Breast epithelium (tissue), 4 donors: ENCODE measurements around the gene MLF2. TPM values are rescaled to one million over a fixed set of nuclear protein-coding genes. Genes with fewer than 3 reads are reported as not detected.
A peak's percentile ranks its signal among the peaks of the same experiment; 100 is the strongest.
"Not testable (repeated sequence)": the region's sequence is repeated elsewhere in the genome, so short reads cannot be mapped to it uniquely, and the experiment has no call there.

Experiments
- DNase-seq, 2 donors: peaks; one replicate each; pipeline ENCODE4 v3.0.0-alpha.2; 2019; ENCODE audit warnings: low spot score in 2 of 2
- H3K27ac ChIP-seq, 2 donors: fragments of 200-600 bp; sonication (generic) in 1 of 2; one replicate each; pipeline ENCODE4 v1.5.1; 2016 to 2019; ENCODE audit warnings: mild to moderate bottlenecking in 1 of 2
- H3K27me3 ChIP-seq, 2 donors: fragments of 200-600 bp; sonication (generic) in 1 of 2; one replicate each; pipeline versions ENCODE4 v1.5.1 to v1.6.0; 2017 to 2019; ENCODE audit warnings: control low read depth in 1 of 2, mild to moderate bottlenecking in 1 of 2
- H3K36me3 ChIP-seq: fragments of 200-600 bp; one replicate; pipeline ENCODE4 v1.5.1; 2019
- H3K4me1 ChIP-seq, 2 donors: fragments of 200-600 bp; sonication (generic); one replicate each; pipeline ENCODE4 v1.5.1; 2016 to 2019; ENCODE audit warnings: control low read depth in 1 of 2
- H3K4me3 ChIP-seq, 3 donors: fragments of 200-600 bp; sonication (generic); 1 replicate in 2 of 3; 2 replicates in 1 of 3; pipeline ENCODE4 v1.5.1; 2016 to 2019; ENCODE audit warnings: mild to moderate bottlenecking in 3 of 3, moderate library complexity in 2 of 3
- H3K9me3 ChIP-seq, 2 donors: fragments of 200-600 bp; sonication (generic) in 1 of 2; one replicate each; pipeline ENCODE4 v1.5.1; 2016 to 2019; ENCODE audit warnings: control low read depth in 1 of 2
- POLR2A ChIP-seq: fragments of 450-650 bp; IDR thresholded peaks from one replicate; pipeline ENCODE4 v1.6.1; 2016; ENCODE audit warnings: antibody characterized with exemption, mild to moderate bottlenecking, moderate library complexity
- POLR2AphosphoS5 ChIP-seq, 3 donors: sonication (generic); formaldehyde crosslinking; IDR thresholded peaks; one replicate each; pipeline ENCODE4 v1.6.1; 2017; ENCODE audit warnings: antibody characterized with exemption in 3 of 3
- intact Hi-C: fragments of 100-400 bp; cut with DNase I; formaldehyde crosslinking; loops from one replicate; pipeline ENCODE4 v1.15.1; 2023; ENCODE audit warnings: low total_unique reads
- total RNA-seq, 3 donors: library from RNA; depleted of rRNA; stranded (reverse); fragments of >200 nt; gene quantifications; one replicate each; pipeline ENCODE4 v1.1.0, GENCODE V29; 2016
- TF ChIP-seq, protein P1 (sequence below), 3 donors: fragments of 450-650 bp; IDR thresholded peaks; one replicate each; pipeline ENCODE4 v1.5.1; 2016 to 2017; ENCODE audit warnings: antibody characterized with exemption in 3 of 3, mild to moderate bottlenecking in 3 of 3, moderate library complexity in 3 of 3

Gene MLF2
- total RNA-seq, 3 donors from 2014 or later: 130 to 168 (median 159) TPM

- Histone ChIP-seq H3K27ac (no peak overlapping the region), H3K9me3 (no peaks in the 10 kb centered on the region), H3K4me1 (no peaks in the 10 kb centered on the region), H3K27me3 (no peaks in the 10 kb centered on the region), H3K4me3 (no peak overlapping the region), H3K36me3 (no peaks in the 10 kb centered on the region)
- intact Hi-C loops: no loop called here
- no peak for DNase-seq
- TF ChIP-seq, protein P1, sequence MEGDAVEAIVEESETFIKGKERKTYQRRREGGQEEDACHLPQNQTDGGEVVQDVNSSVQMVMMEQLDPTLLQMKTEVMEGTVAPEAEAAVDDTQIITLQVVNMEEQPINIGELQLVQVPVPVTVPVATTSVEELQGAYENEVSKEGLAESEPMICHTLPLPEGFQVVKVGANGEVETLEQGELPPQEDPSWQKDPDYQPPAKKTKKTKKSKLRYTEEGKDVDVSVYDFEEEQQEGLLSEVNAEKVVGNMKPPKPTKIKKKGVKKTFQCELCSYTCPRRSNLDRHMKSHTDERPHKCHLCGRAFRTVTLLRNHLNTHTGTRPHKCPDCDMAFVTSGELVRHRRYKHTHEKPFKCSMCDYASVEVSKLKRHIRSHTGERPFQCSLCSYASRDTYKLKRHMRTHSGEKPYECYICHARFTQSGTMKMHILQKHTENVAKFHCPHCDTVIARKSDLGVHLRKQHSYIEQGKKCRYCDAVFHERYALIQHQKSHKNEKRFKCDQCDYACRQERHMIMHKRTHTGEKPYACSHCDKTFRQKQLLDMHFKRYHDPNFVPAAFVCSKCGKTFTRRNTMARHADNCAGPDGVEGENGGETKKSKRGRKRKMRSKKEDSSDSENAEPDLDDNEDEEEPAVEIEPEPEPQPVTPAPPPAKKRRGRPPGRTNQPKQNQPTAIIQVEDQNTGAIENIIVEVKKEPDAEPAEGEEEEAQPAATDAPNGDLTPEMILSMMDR (IDR thresholded peaks at IDR 0.05): no peak
- TF ChIP-seq POLR2A (no peak), POLR2AphosphoS5 (IDR thresholded peaks at IDR 0.05) (no peak)
Measured at GRCh38 chr12:6742834-6743233, 10.1 kb downstream of the MLF2 start.

- DNase-seq, intact Hi-C loops, H3K27ac ChIP-seq, H3K27me3 ChIP-seq, H3K4me3 ChIP-seq, H3K36me3 ChIP-seq, H3K9me3 ChIP-seq, H3K4me1 ChIP-seq: not testable (repeated sequence)
Measured at GRCh38 chr12:6742080-6742479, 10.9 kb downstream of the MLF2 start.

GRCh38 chr12:6736754-6737153, 16.2 kb downstream of the MLF2 start:
- no peak for TF ChIP-seq POLR2AphosphoS5 (IDR thresholded peaks at IDR 0.05)
- TF ChIP-seq POLR2A: no peak
- TF ChIP-seq, protein P1 (IDR thresholded peaks at IDR 0.05): no peak

DNA sequence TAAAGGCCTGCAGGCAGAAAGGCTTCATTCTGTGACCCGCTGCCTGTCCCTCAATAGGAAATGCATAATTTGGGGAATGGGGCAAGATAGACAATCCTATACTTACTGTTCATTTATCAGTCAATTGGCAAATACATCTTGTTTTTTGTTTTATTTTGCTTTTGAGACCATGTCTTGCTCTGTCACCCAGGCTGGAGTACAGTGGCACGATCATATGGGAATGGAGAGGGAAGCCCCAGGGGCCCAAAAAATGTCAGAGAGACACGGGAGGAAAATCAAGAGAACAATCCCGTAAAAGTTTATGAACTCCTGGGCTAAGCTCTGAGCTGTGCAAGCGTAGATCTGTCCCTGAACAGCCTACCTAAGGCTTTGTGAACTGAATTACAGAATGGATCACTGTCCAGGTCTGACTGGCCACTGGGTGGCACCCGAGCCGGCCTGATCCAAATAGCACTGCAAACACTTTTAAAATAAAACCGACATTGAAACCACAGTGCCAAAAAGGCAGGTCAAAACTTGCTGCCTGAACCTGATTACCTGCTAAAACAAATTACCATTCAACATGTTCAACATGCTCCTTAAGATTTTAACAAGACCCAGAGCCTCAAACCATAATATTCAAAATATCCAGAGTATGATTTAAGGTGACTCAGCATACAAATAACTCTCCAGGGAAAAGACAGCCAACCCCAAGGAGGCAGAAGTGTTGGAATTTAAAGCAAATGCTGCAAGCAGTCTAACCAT, 17.3 kb downstream of the MLF2 start:
- intact Hi-C loops: no loop called here
- no peak overlapping the region for H3K4me3 ChIP-seq
- TF ChIP-seq POLR2AphosphoS5 (IDR thresholded peaks at IDR 0.05) (no peak), POLR2A (no peak)
- TF ChIP-seq, protein P1 (IDR thresholded peaks at IDR 0.05): peak; percentile 40 to 72 (median 67)
- no peaks in the 10 kb centered on the region for H3K4me1 ChIP-seq
- no peaks in the 10 kb centered on the region for H3K27me3 ChIP-seq
- peaks cover 3% of the 10 kb centered on the region for H3K36me3 ChIP-seq
- peak; percentile 70 to 83 for DNase-seq
- peak overlapping the region in 1 of 2 donors; percentile 20 for H3K27ac ChIP-seq
- H3K9me3 ChIP-seq: no peaks in the 10 kb centered on the region

More at GRCh38 chr12:6736754-6737153, 16.2 kb downstream of the MLF2 start:
- no peak for DNase-seq
- no peaks in the 10 kb centered on the region for H3K4me1 ChIP-seq
- no peaks in the 10 kb centered on the region for H3K27me3 ChIP-seq
- H3K4me3 ChIP-seq: no peak overlapping the region
- intact Hi-C loops: no loop called here
- no peaks in the 10 kb centered on the region for H3K9me3 ChIP-seq
- no peaks in the 10 kb centered on the region for H3K36me3 ChIP-seq
- H3K27ac ChIP-seq: no peak overlapping the region

DNA sequence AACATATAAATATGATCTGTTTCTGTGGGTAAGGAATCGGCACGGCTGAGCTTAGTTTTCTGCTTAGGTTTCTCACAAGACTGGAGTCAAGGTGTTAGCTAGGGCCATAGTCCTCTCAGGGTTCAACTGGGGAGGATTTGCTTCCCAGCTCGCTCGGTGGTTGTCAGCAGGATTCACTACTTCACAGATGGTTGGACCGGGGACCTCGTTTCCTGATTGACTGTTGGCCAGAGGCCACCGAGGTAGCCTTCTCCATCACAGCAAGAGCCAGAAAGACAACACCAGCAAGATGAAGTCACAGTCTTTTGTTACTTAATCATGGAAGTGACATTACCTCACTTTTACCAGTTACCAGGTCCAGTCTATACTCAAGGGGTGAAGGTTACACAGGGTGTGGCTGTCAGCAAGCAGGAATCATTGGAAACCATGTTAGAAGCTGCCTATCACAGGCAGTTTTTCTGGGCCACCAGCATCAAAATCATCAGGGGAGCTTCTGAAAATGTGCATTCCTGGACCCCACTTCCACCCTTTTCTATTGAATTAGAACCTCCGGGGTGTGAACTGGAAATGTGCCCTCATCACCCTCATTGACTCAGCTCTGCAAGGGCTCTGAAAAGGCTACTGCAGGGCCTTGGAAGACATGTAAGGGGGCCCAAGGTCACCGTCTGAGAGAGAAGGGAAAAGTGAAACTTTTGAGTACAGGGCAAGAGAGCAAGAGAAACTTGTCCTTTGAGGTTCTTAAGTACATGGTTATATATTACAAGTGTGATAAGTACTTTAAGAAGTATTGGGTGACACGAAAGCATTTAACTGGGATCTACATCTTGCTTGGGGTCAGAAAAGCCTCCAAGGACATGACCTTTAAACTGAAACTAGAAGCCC, 18.2 kb downstream of the MLF2 start:
- intact Hi-C loops: no loop called here
- Histone ChIP-seq H3K9me3 (no peaks in the 10 kb centered on the region), H3K27ac (no peak overlapping the region), H3K4me3 (no peak overlapping the region), H3K4me1 (no peaks in the 10 kb centered on the region), H3K36me3 (peaks cover 7% of the 10 kb centered on the region), H3K27me3 (no peaks in the 10 kb centered on the region)
- DNase-seq: no peak
- TF ChIP-seq POLR2AphosphoS5 (IDR thresholded peaks at IDR 0.05): no peak
- TF ChIP-seq POLR2A: no peak
- TF ChIP-seq, protein P1 (IDR thresholded peaks at IDR 0.05): no peak
